Erythroblast (primary cell): Measurements from ENCODE around the gene MYO16.

Source experiments
- GATA1 ChIP-seq: IDR thresholded peaks from 2 replicates; pipeline ENCODE4 v1.6.1; 2011; ENCODE audit warnings: low read depth, mild to moderate bottlenecking, control low read depth, low read length, moderate library complexity
- POLR2A ChIP-seq: IDR thresholded peaks from 2 replicates; pipeline ENCODE4 v1.6.1; 2011; ENCODE audit warnings: mild to moderate bottlenecking, low read length

DNA sequence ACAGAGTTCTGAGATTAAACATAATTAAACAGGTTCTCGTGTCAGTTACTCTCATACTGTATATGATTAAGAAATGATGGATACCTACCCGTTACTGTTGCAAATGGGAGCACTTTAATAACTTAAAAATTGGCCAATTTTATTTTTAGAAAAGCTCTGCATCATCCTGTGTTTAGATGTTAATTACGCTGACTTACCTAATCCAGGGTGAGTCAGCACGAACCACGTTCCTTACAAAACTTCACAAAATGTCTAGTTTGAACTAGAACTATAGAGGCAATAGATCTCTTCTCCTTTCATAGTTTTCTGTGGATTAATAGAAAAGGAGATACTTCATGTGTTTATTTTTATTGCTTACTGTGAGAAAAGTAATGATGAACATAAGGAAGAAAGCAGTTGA, 363.9 kb downstream of the MYO16 start:
- TF ChIP-seq POLR2A (no peak), GATA1 (no peak)
